Stimulated activated CD4-positive, alpha-beta T cell treated with anti-CD3 and anti-CD28 coated beads, Interleukin-2, amount 100 ng/mL, for 48 hours (primary cell): ENCODE results near the gene BDNF.
"Not testable (repeated sequence)": the region's sequence is repeated elsewhere in the genome, so short reads cannot be mapped to it uniquely, and the experiment has no call there.

Experiments used
- DNase-seq, 2 donors: peaks; one replicate each; pipeline ENCODE4 v3.0.0-alpha.2; 2020

Gene BDNF

DNA sequence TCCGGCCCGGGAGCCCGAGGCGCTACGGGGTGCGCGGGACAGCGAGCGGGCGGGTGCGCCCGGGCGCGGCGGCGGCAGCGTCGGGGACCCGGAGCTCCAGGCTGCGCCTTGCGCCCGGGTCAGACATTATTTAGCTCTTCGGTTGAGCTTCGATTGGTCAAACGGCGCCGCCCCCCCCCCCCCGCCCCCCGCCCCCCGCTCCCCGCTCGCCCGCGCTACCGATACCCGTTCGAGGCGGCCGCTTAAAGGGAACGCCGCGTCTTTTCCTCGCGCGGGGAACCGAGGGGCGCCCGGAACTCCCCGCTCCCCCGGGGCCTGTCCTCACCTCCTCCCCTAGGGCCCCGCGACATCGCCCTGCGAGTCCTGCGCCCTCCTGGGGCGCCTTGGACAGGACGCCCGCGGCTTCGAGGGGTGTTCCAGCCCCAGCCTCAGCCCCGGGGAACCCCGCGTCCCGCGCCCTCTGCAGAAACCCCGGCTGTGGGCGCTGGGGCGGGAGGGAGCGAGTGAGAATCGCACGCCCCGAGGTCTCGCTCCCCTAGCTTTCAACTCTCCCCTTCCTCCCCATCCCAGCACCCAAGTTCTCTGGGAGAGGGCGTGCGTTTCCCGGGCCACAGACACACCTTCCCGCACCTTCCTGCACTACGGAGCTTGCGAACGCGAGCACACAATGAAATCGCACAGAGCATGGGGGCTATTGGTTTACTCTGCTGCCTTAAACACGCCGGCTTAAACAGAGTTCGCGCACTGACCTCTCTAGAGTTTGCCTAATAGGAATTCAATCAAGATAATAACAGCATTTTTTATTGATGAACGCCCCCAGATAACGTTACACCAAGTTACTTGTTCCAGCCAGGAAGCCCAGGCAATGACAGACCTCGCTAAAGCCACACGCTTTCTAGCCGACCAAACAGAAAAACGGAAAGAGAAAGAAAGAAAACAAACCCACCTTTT, at the start of gene BDNF:
TSS of gene BDNF (minus strand) at position 105 of the 951 bp plus-strand sequence. CDS start 41,891 bp downstream, outside the sequence.
- DNase-seq: no peak

DNA sequence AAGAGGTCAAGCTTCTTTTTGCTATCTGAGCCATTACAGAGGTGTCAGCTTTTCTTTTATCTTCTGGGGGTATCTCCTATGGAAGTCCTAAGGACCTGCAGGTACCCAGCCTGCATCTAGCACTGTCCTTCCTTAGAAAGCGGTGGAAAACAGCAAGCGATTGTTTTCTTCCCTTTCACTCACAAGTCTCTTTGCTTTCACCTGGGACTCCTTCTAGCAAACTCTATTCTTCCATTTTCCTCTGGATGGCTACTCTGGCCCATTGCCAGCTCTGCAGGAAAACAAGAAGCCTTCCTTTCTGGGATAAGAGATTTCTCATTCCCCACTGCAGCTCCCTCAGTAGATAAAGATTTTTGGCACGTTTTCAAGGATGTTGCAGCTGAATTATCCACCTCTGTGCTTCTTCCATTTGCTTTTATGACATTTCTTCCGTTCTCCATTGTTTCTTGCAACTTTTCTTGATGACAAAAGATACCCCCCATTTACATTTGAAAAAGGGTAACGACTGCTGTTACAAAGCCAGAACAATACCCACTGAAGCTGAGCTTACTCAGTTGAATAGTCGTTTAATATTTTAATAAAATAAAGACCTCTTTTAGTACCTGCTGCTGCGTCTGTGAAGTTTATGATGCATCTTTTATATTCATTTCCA, 40.2 kb upstream of the BDNF start:
- DNase-seq: no peak

DNA sequence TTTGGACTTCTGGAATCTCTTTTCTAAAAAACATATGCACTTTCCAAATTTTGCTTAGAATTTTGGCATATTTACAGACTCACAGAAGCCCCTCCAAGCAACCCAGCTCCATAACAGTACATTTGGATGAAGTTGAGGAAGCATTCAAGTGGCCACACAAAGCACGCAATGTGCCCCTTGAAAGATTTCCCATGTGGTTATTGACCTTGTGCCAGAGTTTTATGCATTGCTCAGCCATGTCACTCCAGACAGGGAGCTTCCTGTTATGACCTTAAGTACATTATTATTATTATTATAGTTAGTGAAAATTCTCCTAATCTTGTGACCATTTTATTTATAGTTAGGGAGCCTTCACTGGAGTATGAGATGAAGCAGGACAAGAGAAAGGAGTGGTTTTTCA, 35.0 kb upstream of the BDNF start:
- DNase-seq: no peak

DNA sequence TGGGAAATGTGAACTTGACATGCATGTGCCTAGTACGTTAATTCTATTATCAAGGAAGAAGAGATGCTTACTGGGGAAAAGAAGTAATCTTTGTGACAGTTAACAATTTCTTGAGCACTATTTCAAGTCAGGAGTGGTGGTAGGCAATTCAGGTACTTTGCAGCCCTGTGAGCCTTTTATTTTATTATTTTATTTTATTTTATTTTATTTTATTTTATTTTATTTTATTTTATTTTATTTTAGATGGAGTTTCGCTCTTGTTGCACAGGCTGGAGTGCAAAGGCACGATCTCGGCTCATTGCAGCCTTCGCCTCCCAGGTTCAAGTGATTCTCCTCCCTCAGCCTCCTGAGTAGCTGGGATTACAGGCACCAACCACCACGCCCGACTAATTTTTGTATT, 31.5 kb upstream of the BDNF start:
- DNase-seq: not testable (repeated sequence)

DNA sequence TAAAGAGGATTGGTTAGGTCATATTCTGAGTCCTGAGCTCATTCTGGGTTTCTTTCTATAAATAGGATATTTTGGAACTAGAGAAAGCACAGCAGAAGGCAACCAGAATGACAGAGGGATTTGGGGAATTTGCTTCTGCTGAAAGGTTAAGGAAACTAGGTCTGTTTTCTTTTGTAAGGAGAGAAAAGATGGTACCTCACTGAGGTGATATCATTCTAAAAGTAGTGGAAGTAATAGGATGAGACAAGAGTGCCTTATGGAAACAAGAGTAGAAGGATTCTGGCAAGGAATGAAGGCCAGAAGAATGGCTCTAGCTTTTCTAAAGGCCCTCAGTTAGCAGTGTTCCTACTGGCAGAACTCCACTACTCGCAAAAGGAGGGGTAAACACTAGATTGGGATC, 26.7 kb upstream of the BDNF start:
- no peak for DNase-seq

DNA sequence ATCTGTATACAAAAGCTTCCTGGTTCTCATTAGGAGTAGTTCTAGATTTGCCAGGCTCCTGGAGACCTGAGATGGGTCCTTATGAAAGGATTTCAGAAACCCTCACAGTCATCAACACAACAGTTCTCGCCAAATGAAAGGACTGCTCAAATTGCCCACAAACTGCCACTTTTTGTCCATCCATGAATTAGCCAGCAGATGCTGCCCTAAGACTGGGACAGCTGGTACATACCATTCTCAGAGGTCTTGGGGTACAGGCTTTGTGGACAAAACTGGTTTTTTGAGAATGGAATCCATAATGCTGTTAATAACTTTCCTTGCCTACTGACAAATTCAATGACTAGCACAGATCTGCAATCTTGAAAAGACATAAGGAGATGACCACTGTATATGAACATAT, 23.4 kb upstream of the BDNF start:
- no peak for DNase-seq

DNA sequence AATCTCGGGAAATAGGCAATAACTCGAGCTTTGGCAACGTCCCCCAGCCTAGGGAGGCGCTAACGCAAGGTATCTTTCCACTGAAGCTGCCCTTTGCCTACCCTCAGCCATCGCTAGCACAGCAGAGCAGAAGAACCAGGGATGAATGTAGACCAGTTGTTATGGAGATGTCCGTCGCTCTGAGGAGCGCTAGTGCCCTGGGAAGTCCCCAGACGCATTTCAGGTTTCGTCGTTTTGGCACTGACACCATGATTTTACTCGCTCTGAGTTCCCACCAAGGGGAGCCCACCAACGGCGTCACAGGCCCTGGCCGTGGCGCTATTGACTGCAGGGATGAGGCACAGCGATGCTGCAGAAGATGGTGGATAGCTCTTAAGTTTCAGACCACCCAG, 22.7 kb upstream of the BDNF start:
- DNase-seq: no peak

DNA sequence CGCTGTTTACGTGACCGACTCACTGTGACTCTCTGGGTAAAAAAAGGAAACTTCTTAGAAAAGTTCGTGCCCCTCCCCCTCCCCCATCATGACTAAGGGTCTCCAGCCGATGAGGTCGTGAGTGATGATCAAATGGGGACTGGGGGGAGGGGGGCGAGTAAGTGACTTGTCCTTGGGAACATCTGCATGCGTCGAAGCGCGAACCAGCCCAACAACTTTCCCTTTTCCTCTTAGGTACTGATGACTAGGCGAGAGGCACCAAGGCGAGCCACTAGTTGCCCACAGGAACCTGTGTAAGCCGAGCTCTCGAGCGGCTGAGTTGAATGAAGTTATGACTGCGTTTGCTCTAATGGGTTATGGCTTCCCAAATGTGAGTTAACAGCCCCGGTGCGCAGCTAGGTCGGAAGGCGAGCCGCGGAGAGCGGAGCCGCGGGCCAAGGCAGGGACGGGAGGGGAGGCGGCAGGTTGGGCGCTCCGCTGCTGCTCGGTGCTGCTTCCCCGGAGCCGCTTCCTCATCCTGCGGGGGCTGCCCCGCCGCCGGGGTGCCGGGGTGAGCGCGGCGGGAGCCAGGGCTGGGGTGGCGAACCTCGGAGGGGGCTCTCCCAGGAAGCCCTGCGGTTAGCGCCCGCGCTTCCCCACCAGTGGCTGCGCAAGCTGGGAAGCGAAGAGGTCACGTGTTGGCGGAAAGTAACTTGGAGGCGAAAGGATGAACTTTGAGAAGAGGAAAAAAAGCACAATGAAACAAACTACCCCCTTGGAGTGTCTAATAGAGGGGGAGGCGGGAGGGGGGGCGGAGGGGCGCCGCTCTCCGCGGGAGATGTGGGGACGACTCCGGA, 22.1 kb upstream of the BDNF start:
- no peak for DNase-seq

DNA sequence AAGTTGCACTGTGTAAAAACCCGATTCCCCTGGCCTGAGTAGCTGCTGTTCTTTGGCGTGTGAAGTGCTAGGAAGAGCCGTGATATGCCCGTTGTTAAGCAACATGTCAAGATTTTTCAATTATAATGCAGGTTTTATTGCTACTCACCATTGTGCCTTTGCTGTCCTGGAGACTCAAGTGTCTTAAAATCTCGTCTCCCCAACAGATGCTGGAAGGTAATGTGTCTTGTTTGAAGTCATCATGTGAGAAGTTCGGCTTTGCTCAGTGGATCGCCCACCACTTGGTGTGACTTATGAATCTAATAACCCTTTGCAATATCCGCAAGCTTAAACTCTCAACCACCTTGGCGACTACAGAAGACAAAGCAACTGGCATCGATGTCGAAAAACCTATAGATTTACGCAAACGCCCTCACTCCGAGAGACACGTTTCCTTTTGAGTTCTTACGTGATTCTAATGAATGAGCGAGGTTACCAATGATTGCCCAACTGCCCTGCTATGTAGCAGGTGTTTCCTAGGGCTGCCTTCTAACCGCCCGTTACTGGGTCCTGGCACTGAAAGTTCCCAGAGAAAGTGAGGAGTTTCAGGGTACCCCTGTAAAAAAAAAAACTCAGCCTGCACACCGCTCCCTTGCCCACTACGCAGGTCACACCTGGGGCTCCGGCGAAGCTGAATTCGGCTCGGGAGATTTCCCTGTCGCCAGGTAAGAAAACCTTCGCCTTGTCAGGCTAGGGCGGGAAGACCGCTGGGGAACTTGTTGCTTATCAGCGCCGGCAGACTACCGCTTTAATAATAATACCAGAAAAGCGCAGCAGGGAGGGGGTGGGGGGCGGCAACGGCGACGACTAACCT, 21.2 kb upstream of the BDNF start:
- no peak for DNase-seq

DNA sequence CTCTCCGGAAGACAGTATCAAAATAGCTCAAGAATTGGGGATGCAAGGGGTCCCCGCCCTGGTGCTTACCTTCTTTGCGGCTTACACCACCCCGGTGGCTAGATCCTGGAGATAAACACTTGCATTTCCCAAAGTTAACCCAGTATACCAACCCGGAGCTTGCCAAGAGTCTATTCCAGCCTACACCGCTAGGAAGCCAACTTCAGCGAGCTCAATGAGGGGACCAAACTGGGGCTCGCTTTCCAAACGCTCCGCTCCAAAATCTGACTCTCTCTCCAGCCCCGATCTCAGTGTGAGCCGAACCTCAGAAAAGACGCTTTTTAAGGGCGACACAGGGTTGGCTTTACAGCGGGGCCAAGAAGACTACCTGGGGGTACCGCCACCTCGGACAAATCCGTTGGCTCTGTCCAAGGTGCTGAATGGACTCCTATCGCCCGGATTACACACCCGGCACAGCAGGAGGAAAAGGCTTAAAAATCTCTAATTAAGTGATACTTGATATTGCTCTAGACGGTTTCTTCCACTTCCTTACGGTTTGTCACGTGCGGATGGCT, 20.1 kb upstream of the BDNF start:
- DNase-seq: no peak

DNA sequence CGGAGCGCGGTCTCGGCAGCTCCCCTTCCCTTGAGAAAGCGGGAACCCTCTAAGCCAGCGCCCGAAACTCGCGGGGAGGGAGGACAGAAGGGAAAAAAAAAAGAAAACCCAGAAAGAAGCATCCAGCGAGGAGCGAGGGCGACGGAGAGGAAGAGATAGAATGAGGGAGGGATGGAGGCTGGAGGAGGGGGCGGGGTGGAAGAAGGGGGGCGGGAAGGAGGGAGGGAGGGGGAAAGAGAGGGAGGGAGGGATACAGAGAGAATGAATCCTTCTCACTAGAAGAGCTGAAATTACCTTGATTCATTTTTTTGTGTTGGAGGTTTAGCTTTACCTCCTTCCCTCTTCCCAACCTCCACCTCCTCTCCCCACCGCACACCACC, 19.3 kb upstream of the BDNF start:
- DNase-seq: no peak

DNA sequence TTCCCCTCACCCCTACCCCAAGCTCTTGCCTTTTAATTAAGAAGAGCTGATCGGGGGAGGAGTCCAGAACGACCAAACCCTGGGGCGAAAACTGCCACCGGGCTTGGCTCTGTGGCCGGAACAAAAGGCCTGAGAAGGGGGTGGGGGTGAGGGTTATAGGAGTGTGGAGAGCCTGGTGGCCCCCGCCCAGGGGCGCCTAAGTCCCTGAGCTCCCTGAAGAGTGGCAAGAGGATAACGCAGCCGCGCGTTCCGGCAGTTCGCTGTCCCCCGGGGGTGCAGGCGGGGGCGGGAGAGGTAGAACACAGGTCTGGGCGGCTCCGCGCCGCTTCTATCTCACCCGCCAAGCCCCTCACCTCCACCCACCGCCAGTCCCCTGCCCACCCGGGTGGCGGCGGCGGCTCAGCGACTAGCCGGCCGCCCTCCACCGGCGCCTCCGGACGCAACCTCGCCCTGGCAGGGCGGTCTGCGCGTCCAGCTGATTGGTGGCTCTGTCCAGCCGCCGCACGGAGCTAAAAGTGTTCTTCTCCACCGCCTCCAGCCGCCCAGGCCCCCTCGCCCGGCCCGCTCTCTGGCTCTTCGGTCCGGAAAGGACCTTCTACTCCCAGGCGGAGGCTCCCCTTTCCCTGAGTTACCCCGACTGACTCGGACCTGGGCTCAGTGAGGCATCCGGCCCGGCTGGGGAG, 18.7 kb upstream of the BDNF start:
- DNase-seq: no peak

DNA sequence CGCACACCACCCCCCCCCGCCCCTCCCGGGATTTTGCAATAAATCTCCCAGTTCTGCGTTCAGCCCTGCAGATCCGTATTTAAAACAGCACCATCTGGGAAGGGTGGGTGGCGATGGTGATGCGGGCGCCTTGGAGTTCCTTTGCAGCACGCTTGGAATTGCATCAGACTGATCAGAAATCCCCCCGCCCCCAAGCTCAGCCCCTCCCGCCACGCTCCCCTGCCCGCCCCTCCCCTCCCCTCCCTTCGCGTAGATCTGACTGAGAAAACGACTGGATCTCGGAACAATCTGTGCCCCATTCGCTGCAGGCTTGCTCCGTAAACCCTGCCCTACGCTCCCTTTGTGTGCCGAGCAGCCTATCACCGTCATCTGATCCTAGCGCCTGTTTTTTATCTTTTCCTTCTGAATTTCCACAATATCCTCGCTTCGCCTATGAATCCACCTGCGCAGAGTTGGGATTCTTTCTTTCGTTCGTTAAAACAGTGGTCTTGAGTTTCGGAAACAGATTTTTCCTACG, 18.1 kb upstream of the BDNF start:
- DNase-seq: no peak

DNA sequence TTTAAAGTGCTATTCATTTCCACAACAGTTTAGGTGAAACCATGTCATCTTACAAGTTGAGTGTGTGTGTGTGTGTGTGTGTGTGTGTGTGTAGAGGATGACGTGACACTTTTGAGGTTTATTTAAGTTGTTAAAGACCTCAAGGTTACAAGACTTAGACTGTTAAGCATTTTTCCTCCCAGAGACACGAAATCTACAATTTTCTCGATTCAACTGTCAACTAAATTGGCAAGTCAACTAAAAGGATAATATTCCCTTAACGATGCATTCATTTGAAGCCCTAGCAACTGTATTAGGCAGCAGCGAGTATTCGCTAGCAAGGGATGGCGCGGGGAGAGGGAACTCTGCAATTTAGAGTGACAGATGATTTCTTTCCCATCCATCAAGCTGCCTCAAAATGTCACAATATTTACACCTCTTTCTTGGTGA, 17.6 kb upstream of the BDNF start:
- no peak for DNase-seq

DNA sequence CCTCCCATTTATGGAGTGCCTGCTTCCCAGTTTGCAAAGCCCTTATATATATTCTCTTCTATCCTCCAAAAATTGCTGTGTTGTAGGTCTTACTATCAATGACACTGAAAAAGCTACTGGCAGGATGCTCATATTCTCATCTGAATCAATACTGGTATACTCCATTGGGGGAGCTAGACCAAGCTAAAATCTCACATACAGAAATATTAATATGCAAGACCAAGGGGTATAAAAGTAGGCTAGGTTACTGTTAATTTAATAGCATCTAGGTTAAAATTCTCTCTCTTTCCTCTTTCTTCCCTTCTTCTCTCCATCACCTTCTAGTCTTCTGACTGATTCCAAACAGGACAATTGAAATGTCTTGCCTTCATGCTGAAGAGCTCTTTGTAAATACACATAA, 17.1 kb upstream of the BDNF start:
- no peak for DNase-seq

DNA sequence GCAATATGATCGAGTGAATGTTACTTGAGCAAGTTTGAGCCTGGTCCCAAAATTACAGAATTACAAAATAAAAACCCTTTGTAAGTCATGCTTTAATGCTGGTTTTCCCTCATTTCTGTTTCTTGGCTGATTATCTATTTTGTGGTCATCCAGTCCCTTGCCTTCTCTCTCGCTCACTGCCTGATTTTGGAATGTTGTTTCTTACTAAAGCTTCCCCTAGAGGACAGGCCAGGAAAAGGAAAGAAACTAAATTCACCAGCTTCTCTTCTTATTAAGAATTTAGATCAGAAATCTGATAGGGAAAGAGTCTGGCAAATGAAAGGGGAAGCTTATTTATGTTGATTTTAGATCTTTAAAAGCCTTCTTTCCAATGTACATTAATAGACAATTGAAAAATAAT, 16.6 kb upstream of the BDNF start:
- DNase-seq: no peak

DNA sequence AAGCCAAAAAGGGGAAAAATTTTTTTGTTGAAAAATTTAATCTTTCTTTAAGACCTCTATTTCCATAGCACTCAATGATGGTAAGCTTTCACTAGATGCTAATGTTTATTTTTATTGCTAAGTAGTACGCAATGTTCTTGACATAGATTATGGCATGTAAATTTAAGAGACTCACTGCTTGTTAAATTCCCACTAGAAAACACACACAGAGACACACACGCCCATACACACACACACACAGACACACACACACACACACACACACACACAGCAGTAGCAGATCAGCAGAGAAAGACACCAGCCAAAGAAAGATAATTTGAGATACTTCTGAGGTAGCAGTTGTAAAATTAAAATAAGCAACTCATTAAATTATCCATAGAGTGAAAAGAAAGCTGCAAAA, 16.0 kb upstream of the BDNF start:
- no peak for DNase-seq

DNA sequence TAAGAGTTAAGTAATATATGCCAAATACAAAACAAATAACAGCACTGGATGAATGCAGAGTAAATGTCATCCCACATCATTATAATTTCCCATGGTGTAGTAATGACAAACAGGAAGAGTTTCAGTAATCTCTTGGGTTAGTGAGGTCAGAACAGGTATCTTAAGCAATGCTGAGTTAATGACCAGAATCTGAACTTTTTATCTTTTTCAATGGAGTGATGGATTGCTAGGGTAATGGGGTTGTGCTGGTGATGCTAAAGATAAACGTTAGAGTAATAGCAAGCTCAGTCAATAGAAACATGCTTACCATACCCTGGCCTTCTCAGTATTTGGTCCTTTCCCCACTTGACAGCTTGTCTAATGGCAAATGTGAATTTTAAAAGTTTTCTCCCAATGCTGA, 11.5 kb upstream of the BDNF start:
- DNase-seq: no peak

DNA sequence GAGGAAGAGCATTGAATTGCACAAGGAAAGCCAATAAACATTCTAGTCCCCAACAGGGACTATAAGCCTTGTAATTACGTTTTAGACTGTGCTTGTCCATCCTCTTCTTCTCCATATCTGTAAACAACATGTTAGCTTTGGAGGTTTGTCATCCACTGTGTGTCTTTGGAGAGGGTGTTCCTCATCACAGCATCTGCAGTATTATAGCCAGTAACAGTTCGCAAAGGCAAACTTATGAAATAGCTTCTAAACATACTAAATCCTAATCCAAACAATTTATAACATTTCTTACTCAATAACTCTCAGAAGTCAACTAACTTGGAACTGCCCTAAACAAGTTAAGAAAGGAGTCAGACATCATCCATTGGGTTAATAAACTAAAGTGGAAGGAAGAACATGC, 10.3 kb upstream of the BDNF start:
- no peak for DNase-seq

DNA sequence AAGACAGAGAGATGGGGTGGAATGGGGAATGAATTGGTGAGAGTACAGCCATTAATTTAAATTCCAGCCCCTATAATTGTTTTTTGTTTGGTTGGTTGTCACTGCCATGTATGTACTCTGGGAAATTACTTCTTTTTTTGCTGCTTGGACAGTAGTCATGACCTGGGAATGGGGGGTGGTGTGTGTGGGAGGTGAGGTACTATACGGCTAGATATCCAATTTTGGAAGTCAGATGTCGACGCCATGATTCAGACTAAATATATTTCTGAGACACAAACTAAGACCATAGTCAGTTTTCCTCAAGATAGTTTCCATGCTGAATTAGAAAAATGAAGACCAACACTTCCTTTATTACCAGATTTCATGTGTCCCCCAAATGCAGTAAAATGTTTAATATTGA, 7.4 kb upstream of the BDNF start:
- DNase-seq: no peak
